Uterus (tissue), 4 donors: Measurements from ENCODE around the gene HSD3B7. TPM values are rescaled to one million over a fixed set of nuclear protein-coding genes. Genes with fewer than 3 reads are reported as not detected.
"Not testable (repeated sequence)": the region's sequence is repeated elsewhere in the genome, so short reads cannot be mapped to it uniquely, and the experiment has no call there.

ENCODE experiments used
- DNase-seq, 2 donors: peaks; one replicate each; pipeline ENCODE4 v3.0.0-alpha.2; 2019 to 2020
- H3K27ac ChIP-seq, 2 donors: fragments of 200-600 bp; sonication (generic); 1 replicate in 1 of 2; 2 replicates in 1 of 2; pipeline ENCODE4 v1.5.1; 2016 to 2018
- H3K27me3 ChIP-seq, 2 donors: fragments of 200-600 bp; sonication (generic); one replicate each; pipeline ENCODE4 v1.5.1; 2018 to 2019; ENCODE audit warnings: control low read depth in 1 of 2
- H3K36me3 ChIP-seq, 2 donors: fragments of 200-600 bp; sonication (generic); one replicate each; pipeline ENCODE4 v1.5.1; 2019; ENCODE audit warnings: control low read depth in 1 of 2
- H3K4me1 ChIP-seq, 2 donors: fragments of 200-600 bp; sonication (generic); one replicate each; pipeline ENCODE4 v1.5.1; 2018 to 2019; ENCODE audit warnings: control low read depth in 1 of 2
- H3K4me3 ChIP-seq, 2 donors: fragments of 200-600 bp; sonication (generic); 1 replicate in 1 of 2; 2 replicates in 1 of 2; pipeline ENCODE4 v1.5.1; 2018 to 2019; ENCODE audit warnings: mild to moderate bottlenecking in 1 of 2
- H3K9me3 ChIP-seq, 2 donors: fragments of 200-600 bp; sonication (generic); one replicate each; pipeline ENCODE4 v1.5.1; 2019; ENCODE audit warnings: control low read depth in 1 of 2
- POLR2A ChIP-seq, 2 donors: fragments of 450-650 bp; IDR thresholded peaks; one replicate each; pipeline ENCODE4 v1.6.1; 2016; ENCODE audit warnings: antibody characterized with exemption in 2 of 2, mild to moderate bottlenecking in 1 of 2, moderate library complexity in 1 of 2
- intact Hi-C: fragments of 100-400 bp; cut with DNase I; formaldehyde crosslinking; loops from one replicate; pipeline ENCODE4 v1.15.1; 2023; ENCODE audit warnings: low total_unique reads
- total RNA-seq, 4 donors: library from RNA; depleted of rRNA in 3 of 4; stranded (reverse); fragments of >200 nt in 3 of 4; gene quantifications; one replicate each; pipeline versions ENCODE4 v1.1.0 to v1.2.4, GENCODE V29; 2014 to 2023
- TF ChIP-seq, protein P1 (sequence below), 4 experiments: fragments of 200-600 bp in 2 of 4; fragments of 450-650 bp in 2 of 4; sonication (generic) in 2 of 4; IDR thresholded peaks; one replicate each; pipeline ENCODE4 v1.5.1; 2016 to 2019; ENCODE audit warnings: antibody characterized with exemption in 4 of 4, mild to moderate bottlenecking in 2 of 4, moderate library complexity in 1 of 4
- donor health status: DM: yes; HTN: yes; CAD: no.

The HSD3B7 gene
- total RNA-seq, 4 donors from 2014 or later = 7.2 to 18.0 (median 11.3) TPM

DNA sequence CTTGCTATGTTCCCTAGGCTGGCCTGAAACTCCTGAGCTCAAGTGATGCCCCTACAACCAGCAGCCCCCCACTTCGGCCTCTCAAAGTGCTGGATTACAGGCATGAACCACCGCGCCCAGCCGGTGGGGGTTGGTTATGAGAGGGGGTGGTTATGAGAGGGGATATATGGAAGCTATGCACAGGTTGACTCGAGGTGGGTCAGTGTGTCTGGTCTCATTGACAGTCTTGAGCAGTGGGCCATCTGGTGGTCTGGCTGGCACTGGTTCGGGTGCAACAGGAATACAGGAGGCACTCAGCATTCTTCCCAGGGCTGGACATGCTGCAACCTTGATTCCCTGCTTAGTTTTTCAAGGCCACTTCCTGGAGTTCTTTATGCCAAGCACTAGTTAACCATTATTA lies 31.0 kb downstream of the HSD3B7 start:
- no peak for DNase-seq
- intact Hi-C loops = no loop called here

DNA sequence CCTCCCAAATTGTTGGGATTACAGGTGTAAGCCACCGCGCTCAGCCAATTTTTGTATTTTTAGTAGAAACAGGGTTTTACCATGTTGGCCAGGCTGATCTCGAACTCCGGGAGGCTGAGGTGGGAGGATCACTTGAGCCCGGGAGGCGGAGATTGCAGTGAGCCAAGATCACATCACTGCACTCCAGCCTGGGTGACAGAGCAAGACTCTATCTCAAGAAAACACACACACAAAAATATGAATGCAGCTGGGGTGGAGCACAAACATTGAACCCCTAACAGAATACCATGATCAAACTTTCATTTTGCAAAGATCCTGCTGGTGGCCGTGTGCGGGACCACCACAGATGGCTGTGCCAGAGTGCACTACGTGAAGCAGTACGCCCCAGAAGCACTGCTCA lies 32.7 kb downstream of the HSD3B7 start:
- DNase-seq, H3K36me3 ChIP-seq, intact Hi-C loops, H3K4me1 ChIP-seq, H3K9me3 ChIP-seq, H3K27me3 ChIP-seq, H3K27ac ChIP-seq, H3K4me3 ChIP-seq: not testable (repeated sequence)

More for the DNA sequence above, 31.0 kb downstream of the HSD3B7 start:
- H3K4me1 ChIP-seq = no peaks in the 10 kb centered on the region
- no peak overlapping the region for H3K4me3 ChIP-seq
- no peaks in the 10 kb centered on the region for H3K9me3 ChIP-seq
- TF ChIP-seq, protein P1, sequence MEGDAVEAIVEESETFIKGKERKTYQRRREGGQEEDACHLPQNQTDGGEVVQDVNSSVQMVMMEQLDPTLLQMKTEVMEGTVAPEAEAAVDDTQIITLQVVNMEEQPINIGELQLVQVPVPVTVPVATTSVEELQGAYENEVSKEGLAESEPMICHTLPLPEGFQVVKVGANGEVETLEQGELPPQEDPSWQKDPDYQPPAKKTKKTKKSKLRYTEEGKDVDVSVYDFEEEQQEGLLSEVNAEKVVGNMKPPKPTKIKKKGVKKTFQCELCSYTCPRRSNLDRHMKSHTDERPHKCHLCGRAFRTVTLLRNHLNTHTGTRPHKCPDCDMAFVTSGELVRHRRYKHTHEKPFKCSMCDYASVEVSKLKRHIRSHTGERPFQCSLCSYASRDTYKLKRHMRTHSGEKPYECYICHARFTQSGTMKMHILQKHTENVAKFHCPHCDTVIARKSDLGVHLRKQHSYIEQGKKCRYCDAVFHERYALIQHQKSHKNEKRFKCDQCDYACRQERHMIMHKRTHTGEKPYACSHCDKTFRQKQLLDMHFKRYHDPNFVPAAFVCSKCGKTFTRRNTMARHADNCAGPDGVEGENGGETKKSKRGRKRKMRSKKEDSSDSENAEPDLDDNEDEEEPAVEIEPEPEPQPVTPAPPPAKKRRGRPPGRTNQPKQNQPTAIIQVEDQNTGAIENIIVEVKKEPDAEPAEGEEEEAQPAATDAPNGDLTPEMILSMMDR (IDR thresholded peaks at IDR 0.05) = no peak
- no peak for TF ChIP-seq POLR2A (IDR thresholded peaks at IDR 0.05)
- no peak overlapping the region for H3K27ac ChIP-seq
- H3K36me3 ChIP-seq = no peaks in the 10 kb centered on the region
- H3K27me3 ChIP-seq = no peaks in the 10 kb centered on the region

DNA sequence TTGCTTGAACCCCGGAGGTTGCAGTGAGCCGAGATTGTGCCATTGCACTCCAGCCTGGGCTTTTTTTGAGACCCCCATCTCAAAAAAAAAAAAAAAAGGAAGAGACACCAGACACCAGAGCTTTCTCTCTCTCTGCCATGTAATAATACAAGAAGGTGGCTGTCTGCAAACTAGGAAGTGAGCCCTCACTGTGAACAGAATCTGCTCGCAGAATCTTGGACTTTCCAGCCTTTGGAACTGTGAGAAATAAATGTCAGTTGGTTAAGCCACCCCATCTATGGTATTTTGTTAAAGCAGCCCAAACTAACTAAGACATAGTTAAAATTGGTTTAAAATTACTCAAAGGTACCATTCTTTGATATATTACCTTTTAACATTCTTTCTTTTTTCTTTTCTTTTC lies 35.5 kb downstream of the HSD3B7 start:
- DNase-seq = no peak
- H3K27me3 ChIP-seq = no peaks in the 10 kb centered on the region
- no peak overlapping the region for H3K4me3 ChIP-seq
- no peaks in the 10 kb centered on the region for H3K4me1 ChIP-seq
- no peaks in the 10 kb centered on the region for H3K36me3 ChIP-seq
- H3K27ac ChIP-seq = no peak overlapping the region
- intact Hi-C loops = no loop called here
- H3K9me3 ChIP-seq = no peaks in the 10 kb centered on the region
- no peak for TF ChIP-seq POLR2A (IDR thresholded peaks at IDR 0.05)
- TF ChIP-seq, protein P1 (IDR thresholded peaks at IDR 0.05) = no peak

DNA sequence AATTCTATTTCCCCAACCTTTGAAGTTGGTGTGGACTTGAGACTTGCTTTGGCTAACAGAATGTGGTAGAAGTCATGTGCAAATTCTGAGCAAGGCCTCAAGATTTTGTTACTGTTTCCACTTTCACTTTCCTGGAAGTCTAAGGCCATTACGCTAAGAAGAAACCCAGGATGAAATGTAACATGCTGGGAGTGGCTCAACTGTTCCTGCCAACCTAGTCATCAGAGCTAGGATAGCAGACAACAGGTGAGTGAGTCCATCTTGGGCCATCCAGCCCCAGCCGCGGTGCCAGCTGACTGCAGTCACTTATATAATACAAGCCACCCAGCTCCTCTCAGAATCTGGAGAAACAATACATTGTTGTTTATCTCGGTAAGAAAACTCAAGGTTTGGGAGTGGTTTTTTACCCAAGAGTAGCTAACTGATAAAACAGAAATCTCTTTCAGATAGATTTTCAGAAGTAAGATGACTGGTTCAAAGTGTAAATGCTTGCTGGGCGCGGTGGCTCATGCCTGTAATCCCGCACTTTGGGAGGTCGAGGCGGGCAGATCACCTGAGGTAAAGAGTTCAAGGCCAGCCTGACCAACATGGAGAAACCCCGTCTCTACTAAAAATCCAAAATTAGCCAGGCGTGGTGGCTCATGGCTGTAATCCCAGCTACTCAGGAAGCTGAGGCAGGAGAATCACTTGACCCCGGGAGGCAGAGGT lies 37.7 kb downstream of the HSD3B7 start:
- H3K4me3 ChIP-seq = no peak overlapping the region
- H3K9me3 ChIP-seq = no peaks in the 10 kb centered on the region
- DNase-seq = no peak
- H3K27me3 ChIP-seq = no peaks in the 10 kb centered on the region
- TF ChIP-seq, protein P1 (IDR thresholded peaks at IDR 0.05) = no peak
- TF ChIP-seq POLR2A (IDR thresholded peaks at IDR 0.05) = no peak
- intact Hi-C loops = no loop called here
- no peaks in the 10 kb centered on the region for H3K4me1 ChIP-seq
- no peak overlapping the region for H3K27ac ChIP-seq
- no peaks in the 10 kb centered on the region for H3K36me3 ChIP-seq

DNA sequence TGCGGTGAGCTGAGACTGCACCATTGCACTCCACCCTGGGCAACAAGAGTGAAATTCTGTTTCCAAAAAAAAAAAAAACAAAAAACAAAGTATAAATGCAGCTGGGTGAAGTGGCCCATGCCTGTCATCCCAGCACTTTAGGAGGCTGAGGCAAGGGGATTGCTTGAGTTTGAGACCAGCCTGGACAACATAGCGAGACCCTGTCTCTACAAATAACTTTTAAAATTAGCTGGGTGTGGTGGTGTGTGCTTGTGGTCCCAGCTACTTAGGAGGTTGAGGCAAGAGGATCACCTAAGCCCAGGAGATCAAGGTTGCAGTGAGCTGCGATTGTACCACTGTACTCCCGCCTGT lies 38.2 kb downstream of the HSD3B7 start:
- Histone ChIP-seq H3K4me1 (no peaks in the 10 kb centered on the region), H3K36me3 (no peaks in the 10 kb centered on the region), H3K27ac (no peak overlapping the region), H3K27me3 (no peaks in the 10 kb centered on the region), H3K9me3 (no peaks in the 10 kb centered on the region), H3K4me3 (no peak overlapping the region)
- intact Hi-C loops = no loop called here
- TF ChIP-seq, protein P1 (IDR thresholded peaks at IDR 0.05) = no peak
- no peak for TF ChIP-seq POLR2A (IDR thresholded peaks at IDR 0.05)
- DNase-seq = no peak
